Thoracic aorta (tissue), 2 donors: Measurements from ENCODE around the gene TAGAP. TPM values are rescaled to one million over a fixed set of nuclear protein-coding genes. Genes with fewer than 3 reads are reported as not detected.
"Not testable (repeated sequence)": the region's sequence is repeated elsewhere in the genome, so short reads cannot be mapped to it uniquely, and the experiment has no call there.

Experiments used
- ATAC-seq: fragments of 150-250 bp; one replicate; pipeline ENCODE4 v1.8.0; 2017; ENCODE audit warnings: low read depth; ENCODE audit not compliant: insufficient number of reproducible peaks, low FRiP score
- DNase-seq: peaks from one replicate; pipeline ENCODE4 v3.0.0-alpha.2; 2020; ENCODE audit warnings: low spot score
- H3K27ac ChIP-seq, 2 donors: fragments of 200-600 bp; sonication (generic); 1 replicate in 1 of 2; 2 replicates in 1 of 2; pipeline ENCODE4 v1.5.1; 2016; ENCODE audit warnings: mild to moderate bottlenecking in 2 of 2, moderate library complexity in 2 of 2
- H3K27me3 ChIP-seq: fragments of 200-600 bp; sonication (generic); replicated peaks from 2 replicates; pipeline ENCODE4 v1.6.0; 2016; ENCODE audit warnings: mild to moderate bottlenecking; ENCODE audit not compliant: insufficient read depth
- H3K36me3 ChIP-seq: fragments of 200-600 bp; sonication (generic); one replicate; pipeline ENCODE4 v1.5.1; 2016
- H3K4me1 ChIP-seq, 2 donors: fragments of 200-600 bp; sonication (generic); 1 replicate in 1 of 2; 2 replicates in 1 of 2; pipeline versions ENCODE4 v1.5.1 to v1.6.0; 2016; ENCODE audit warnings: low read depth in 2 of 2, mild to moderate bottlenecking in 1 of 2; ENCODE audit not compliant: control insufficient read depth in 1 of 2
- H3K4me3 ChIP-seq: fragments of 200-600 bp; sonication (generic); 2 replicates; pipeline ENCODE4 v1.5.1; 2016; ENCODE audit warnings: mild to moderate bottlenecking
- H3K9me3 ChIP-seq: fragments of 200-600 bp; sonication (generic); 2 replicates; pipeline ENCODE4 v1.5.1; 2016
- CTCF ChIP-seq: fragments of 200-600 bp; sonication (generic); IDR thresholded peaks from one replicate; pipeline ENCODE4 v1.5.1; 2019; ENCODE audit warnings: antibody characterized with exemption
- total RNA-seq, 2 donors: library from RNA; depleted of rRNA; stranded (reverse); fragments of >200 nt; gene quantifications; one replicate each; pipeline versions ENCODE4 v1.1.0 to v1.2.3, GENCODE V29; 2016

The TAGAP gene
- total RNA-seq, 2 donors from 2014 or later = 3.2 to 6.2 TPM

DNA sequence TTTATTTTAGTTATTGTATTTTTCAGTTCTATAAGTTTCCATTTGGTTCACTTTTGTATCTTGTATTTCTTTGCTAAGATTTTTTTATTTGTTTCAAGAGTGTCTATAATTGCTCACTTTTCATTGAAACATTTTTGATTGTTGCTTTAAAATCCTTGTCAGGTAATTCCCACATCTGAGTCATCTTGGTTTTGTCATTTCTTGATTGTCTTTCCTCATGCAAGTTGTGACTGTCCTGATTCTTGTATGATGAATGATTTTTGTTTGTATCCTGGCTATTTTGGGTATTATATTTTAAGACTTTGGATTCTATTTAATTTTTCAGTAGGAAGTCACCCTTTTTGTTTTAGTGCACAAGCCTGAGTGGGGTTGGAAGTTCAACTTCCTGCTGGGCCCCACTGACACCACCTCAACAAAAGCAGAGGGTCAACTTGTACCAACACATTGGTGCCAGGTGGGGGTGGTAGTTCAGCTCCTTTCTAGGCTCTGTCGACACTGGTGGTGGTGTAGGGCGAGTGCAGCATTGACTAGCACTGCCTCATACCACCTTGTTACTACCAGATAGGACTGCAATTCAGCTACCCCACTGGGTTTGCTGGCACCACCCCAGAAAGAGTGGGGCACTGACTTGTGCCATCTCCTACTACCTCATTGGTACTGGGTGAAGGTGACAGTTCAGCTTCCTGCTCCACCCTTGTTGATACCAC is 53.6 kb downstream of the TAGAP start:
- no peak overlapping the region for H3K27ac ChIP-seq
- no peaks in the 10 kb centered on the region for H3K27me3 ChIP-seq
- DNase-seq = no peak
- no peak for TF ChIP-seq CTCF
- H3K9me3 ChIP-seq = peaks cover 3% of the 10 kb centered on the region
- no peak for ATAC-seq
- no peaks in the 10 kb centered on the region for H3K36me3 ChIP-seq
- no peaks in the 10 kb centered on the region for H3K4me1 ChIP-seq
- H3K4me3 ChIP-seq = no peak overlapping the region

DNA sequence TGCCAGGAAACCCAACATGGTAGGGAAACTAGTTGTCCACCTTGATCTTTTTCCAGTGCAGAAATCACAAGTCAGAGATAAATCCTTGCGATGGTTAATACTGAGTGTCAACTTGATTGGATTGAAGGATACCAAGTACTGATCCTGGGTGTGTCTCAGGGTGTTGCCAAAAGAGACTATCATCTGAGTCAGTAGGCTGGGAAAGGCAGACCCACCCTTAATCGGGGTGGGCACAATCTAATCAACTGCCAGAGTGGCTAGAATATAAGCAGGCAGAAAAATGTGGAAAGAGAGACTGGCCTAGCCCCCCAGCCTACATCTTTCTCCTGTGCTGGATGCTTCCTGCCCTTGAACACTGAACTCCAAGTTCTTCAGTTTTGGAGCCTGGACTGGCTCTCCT is 55.1 kb downstream of the TAGAP start:
- not testable (repeated sequence) for H3K9me3 ChIP-seq, DNase-seq, H3K27me3 ChIP-seq, ATAC-seq, H3K4me3 ChIP-seq, H3K27ac ChIP-seq, H3K4me1 ChIP-seq, H3K36me3 ChIP-seq

DNA sequence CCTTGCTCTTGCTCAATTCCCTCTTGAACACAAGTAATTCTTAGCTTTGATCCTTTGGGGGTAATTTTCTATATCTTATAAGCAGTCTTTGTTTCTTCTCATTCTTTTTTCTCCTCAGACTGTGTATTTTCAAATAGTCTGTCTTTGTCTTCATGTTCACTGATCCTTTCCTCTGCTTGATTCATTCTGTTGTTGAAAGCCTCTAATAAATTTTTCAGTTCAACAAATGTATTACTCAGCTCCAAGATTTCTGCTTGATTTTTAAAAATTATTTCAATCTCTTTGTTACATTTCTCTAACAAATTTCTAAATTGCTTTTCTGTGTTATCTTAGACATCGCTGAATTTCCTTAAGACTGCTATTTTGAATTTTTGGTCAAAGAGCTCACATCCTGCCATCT is 56.3 kb downstream of the TAGAP start:
- no peaks in the 10 kb centered on the region for H3K4me1 ChIP-seq
- no peak overlapping the region for H3K27ac ChIP-seq
- no peaks in the 10 kb centered on the region for H3K36me3 ChIP-seq
- no peak overlapping the region for H3K4me3 ChIP-seq
- DNase-seq = no peak
- H3K9me3 ChIP-seq = peaks cover 3% of the 10 kb centered on the region
- TF ChIP-seq CTCF = no peak
- no peak for ATAC-seq
- H3K27me3 ChIP-seq = no peaks in the 10 kb centered on the region

DNA sequence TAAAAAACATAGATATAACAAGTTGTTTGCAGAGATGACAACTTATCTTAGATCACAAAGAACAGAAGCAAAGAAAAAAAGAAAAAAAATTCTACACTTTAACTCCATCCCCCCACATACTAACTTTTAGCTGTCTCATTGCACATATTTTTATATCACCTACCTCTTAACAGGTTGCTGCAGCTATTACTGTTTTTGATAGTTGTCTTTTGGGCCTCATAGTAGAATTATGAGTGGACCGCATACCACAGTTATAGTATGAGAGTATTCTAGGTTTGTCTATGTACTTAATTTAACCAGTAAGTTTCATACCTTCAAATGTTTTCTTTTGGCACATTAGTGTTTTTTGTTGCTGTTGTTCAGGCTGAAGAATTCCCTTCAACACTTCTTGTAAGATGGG is 57.1 kb downstream of the TAGAP start:
- Histone ChIP-seq H3K4me3 (no peak overlapping the region), H3K36me3 (no peaks in the 10 kb centered on the region), H3K27ac (no peak overlapping the region), H3K27me3 (no peaks in the 10 kb centered on the region), H3K4me1 (no peaks in the 10 kb centered on the region), H3K9me3 (peaks cover 3% of the 10 kb centered on the region)
- TF ChIP-seq CTCF = no peak
- DNase-seq = no peak
- no peak for ATAC-seq

Other genes starting within 250 kb of the TAGAP start
- gene EZR, start 225.6 kb downstream of the TAGAP start, total RNA-seq = 10 to 100 TPM; 26.8 to 55.2 TPM
- gene RSPH3, start 44.8 kb downstream of the TAGAP start, total RNA-seq = 1 to 10 TPM; 4.7 to 7.8 TPM
- gene FNDC1, start 124.4 kb upstream of the TAGAP start, total RNA-seq = 1 to 10 TPM; 4.1 to 5.3 TPM